22Rv1 (cell line): ENCODE results near the gene FCHSD2.

Source experiments
- ZFX ChIP-seq: fragments of 450-650 bp; IDR thresholded peaks from 2 replicates; pipeline ENCODE4 v1.6.1; 2017; ENCODE audit warnings: antibody characterized with exemption, borderline replicate concordance
- TF ChIP-seq, protein P1 (sequence below): fragments of 450-650 bp; IDR thresholded peaks from 2 replicates; pipeline ENCODE4 v1.5.1; 2017; ENCODE audit warnings: mild to moderate bottlenecking

DNA sequence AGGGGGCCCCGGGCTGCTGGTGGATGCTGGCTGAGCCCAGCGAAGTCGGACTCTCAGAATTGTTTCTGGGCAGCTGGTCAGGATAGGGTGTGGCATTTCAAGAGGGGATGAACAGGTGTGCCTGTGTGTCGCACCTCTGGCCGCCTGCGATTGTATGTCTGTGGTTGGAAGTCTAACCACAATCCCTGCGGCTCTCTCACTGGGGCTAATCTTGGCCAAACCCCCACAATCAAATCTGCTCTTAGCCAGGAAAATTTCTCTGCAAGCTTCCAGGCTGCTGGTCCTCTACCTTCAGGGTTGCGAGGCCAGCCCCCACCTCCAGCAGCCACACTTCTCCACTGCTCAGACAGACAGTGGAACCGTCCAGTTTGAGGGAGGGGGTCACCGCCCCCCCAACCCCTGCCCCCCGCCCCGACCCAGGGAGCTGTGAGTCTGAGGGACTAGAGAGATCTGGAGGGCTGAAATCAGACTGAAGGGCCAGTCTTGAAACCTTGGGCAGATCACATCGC lies 327.0 kb downstream of the FCHSD2 start:
- TF ChIP-seq, protein P1, sequence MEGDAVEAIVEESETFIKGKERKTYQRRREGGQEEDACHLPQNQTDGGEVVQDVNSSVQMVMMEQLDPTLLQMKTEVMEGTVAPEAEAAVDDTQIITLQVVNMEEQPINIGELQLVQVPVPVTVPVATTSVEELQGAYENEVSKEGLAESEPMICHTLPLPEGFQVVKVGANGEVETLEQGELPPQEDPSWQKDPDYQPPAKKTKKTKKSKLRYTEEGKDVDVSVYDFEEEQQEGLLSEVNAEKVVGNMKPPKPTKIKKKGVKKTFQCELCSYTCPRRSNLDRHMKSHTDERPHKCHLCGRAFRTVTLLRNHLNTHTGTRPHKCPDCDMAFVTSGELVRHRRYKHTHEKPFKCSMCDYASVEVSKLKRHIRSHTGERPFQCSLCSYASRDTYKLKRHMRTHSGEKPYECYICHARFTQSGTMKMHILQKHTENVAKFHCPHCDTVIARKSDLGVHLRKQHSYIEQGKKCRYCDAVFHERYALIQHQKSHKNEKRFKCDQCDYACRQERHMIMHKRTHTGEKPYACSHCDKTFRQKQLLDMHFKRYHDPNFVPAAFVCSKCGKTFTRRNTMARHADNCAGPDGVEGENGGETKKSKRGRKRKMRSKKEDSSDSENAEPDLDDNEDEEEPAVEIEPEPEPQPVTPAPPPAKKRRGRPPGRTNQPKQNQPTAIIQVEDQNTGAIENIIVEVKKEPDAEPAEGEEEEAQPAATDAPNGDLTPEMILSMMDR, result no peak
- TF ChIP-seq ZFX, result no peak
